BJ (cell line): ENCODE measurements around the gene COPRS. TPM values are rescaled to one million over a fixed set of nuclear protein-coding genes. Genes with fewer than 3 reads are reported as not detected.
"Not testable (repeated sequence)": the region's sequence is repeated elsewhere in the genome, so short reads cannot be mapped to it uniquely, and the experiment has no call there.

ENCODE experiments used
- CTCF ChIA-PET: fragments of 350-600 bp; formaldehyde crosslinking; extraction: SDS; loops from one replicate; lab custom pipeline; 2021; ENCODE audit warnings: antibody characterized with exemption, inconsistent platforms; lab: Yijun Ruan, JAX
- POLR2A ChIA-PET: fragments of 300-600 bp; sonication (Branson Sonifier 250); formaldehyde crosslinking; extraction: SDS; loops from one replicate; lab custom pipeline; 2021; ENCODE audit warnings: antibody characterized with exemption; lab: Charles Lee
- DNase-seq: peaks from one replicate; pipeline ENCODE4 v3.0.0-alpha.2; 2011; ENCODE audit warnings: low read depth
- H3K27me3 ChIP-seq: 2 replicates; pipeline ENCODE4 v1.6.0; 2011; ENCODE audit warnings: low read length; ENCODE audit not compliant: control insufficient read depth, insufficient read depth
- H3K36me3 ChIP-seq: 2 replicates; pipeline ENCODE4 v1.5.1; 2011; ENCODE audit warnings: low read length; ENCODE audit not compliant: control insufficient read depth, insufficient read depth
- H3K4me3 ChIP-seq: 2 replicates; pipeline ENCODE4 v1.5.1; 2011; ENCODE audit warnings: low read depth, mild to moderate bottlenecking, control low read depth, low read length
- CTCF ChIP-seq: IDR thresholded peaks from 2 replicates; pipeline ENCODE4 v1.5.1; 2011; ENCODE audit warnings: low read depth, mild to moderate bottlenecking, control low read depth, inconsistent platforms, low read length, moderate library complexity; ENCODE audit not compliant: insufficient read depth
- polyA plus RNA-seq: library from polyadenylated mRNA; depleted of rRNA; stranded (reverse); fragments of >200 nt; gene quantifications from 2 replicates; pipeline ENCODE4 v1.2.3, GENCODE V29; 2011

The COPRS gene
- polyA plus RNA-seq, 1 experiment = 44.5 TPM

GRCh38 chr17:31823014-31823413 is 36.0 kb downstream of the COPRS start:
- ChIA-PET CTCF (interaction anchor here (1.0 kb wide), 1 partner anchor 20 kb away, joined by 4 read pairs; no protein-coding TSS in a partner anchor), POLR2A (no interaction called here)
- no peak for DNase-seq
- no peaks in the 10 kb centered on the region for H3K36me3 ChIP-seq
- H3K27me3 ChIP-seq = no peaks in the 10 kb centered on the region
- H3K4me3 ChIP-seq = no peak overlapping the region
- TF ChIP-seq CTCF = no peak

DNA sequence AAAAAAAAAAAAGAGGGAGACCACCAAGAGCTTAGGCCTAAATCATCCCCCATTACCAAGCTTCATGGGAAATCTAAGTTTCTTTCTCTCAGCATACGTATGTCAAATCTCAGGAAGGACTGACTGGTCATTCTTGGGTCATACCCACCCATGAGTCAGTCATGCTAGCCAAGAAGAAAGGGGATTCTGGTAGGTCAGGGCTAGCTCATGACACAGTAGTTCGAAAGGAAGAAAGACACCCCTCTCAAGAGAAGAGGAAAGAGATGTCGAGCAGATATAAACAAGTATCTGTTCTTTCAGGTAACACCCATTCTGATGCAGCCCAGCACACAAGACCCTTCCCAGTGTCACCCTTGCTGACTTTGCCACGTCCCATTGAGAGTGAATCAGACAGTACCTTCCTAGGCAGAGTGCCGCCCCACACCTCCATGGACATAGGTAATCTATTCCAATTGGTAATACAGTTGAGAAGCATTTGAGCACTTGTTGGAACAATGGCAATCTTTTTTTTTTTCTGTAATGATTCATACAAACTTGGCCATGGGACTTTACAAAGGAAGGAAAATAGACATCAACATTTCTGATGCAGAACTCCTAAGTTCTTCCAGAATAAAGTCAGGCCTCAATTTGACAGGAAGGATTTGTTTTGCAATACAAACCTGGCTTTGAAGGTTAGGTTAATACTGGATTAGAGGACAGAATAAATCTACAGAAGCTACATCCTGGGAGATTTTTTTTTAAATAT is 38.2 kb downstream of the COPRS start:
- Histone ChIP-seq H3K4me3 (no peak overlapping the region), H3K27me3 (no peaks in the 10 kb centered on the region), H3K36me3 (no peaks in the 10 kb centered on the region)
- ChIA-PET CTCF (no interaction called here), POLR2A (no interaction called here)
- no peak for DNase-seq
- no peak for TF ChIP-seq CTCF

- H3K27me3 ChIP-seq = no peaks in the 10 kb centered on the region
- no peak overlapping the region for H3K4me3 ChIP-seq
- no peak for DNase-seq
- TF ChIP-seq CTCF = no peak
- POLR2A ChIA-PET = no interaction called here
- no peaks in the 10 kb centered on the region for H3K36me3 ChIP-seq
- CTCF ChIA-PET = interaction anchor here (0.6 to 1.0 kb wide), 2 partner anchors 22 to 31 kb away, joined by 3 read pairs; no protein-coding TSS in a partner anchor
These were observed 39.5 kb downstream of the COPRS start for GRCh38 chr17:31819578-31819977.

GRCh38 chr17:31818863-31819262 is 40.2 kb downstream of the COPRS start:
- DNase-seq, H3K36me3 ChIP-seq, H3K4me3 ChIP-seq, POLR2A ChIA-PET, H3K27me3 ChIP-seq: not testable (repeated sequence)
- CTCF ChIA-PET = interaction anchor here (1.0 kb wide), 1 partner anchor 30 kb away, joined by 3 read pairs; no protein-coding TSS in a partner anchor

- no peak for DNase-seq
These were observed 43.8 kb downstream of the COPRS start for GRCh38 chr17:31815212-31815730.

More at GRCh38 chr17:31815212-31815730, 43.8 kb downstream of the COPRS start:
- ChIA-PET CTCF (interaction anchor here (1.8 kb wide), 1 partner anchor 11 kb away, joined by 4 read pairs; no protein-coding TSS in a partner anchor), POLR2A (no interaction called here)
- no peak for TF ChIP-seq CTCF
- no peaks in the 10 kb centered on the region for H3K36me3 ChIP-seq
- no peak overlapping the region for H3K4me3 ChIP-seq
- no peaks in the 10 kb centered on the region for H3K27me3 ChIP-seq
